ENCODE measurements around the gene AKIRIN2.

DNA sequence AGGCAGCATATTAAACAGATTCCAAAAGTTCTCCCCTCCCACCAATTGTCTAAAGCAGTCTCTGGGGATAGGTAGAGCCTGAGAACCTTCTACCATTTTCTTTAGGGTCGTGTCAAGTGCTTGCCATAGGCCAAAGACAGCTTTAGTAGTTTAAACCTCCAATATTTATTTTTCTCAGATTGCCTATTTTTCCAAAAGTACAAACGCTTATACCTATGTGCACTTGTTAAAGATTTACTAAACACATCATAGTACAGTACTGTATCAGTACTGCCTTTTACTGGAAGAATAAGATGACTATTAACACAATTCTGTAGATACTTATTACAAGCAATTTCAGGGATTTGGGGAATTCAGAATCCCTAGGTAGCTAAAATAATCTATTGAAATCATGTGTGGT is 29.4 kb downstream of the AKIRIN2 start:
- TF ChIP-seq POLR2A (IDR thresholded peaks at IDR 0.05; ENCODE audit: low read length) (no peak), GATA1 (IDR thresholded peaks at IDR 0.05; ENCODE audit: low read depth, low read length) (no peak)
